SU-DHL-6 (cell line): ENCODE measurements around the gene GRAP2.

Source experiments
- H2AFZ ChIP-seq: fragments of 200-600 bp; sonication (generic); 2 replicates; pipeline ENCODE4 v1.6.1; 2014; ENCODE audit warnings: low read depth, mild to moderate bottlenecking, moderate library complexity, mixed read lengths, antibody characterized with exemption, low read length; ENCODE audit not compliant: severe bottlenecking
- H3F3A ChIP-seq: fragments of 200-600 bp; shearing (Covaris generic); 2 replicates; pipeline ENCODE4 v1.6.0; 2016; ENCODE audit warnings: antibody characterized with exemption, mild to moderate bottlenecking; ENCODE audit not compliant: insufficient read depth
- H3K27ac ChIP-seq: fragments of 200-600 bp; sonication (generic); 2 replicates; pipeline ENCODE4 v1.5.1; 2016; ENCODE audit warnings: low read depth, mild to moderate bottlenecking, low read length, moderate library complexity, mixed read lengths
- H3K27me3 ChIP-seq: fragments of 200-600 bp; sonication (generic), shearing (Covaris generic); 2 replicates; pipeline ENCODE4 v1.6.0; 2014; ENCODE audit warnings: mild to moderate bottlenecking, low read length
- H3K36me3 ChIP-seq: fragments of 200-600 bp; sonication (generic); 2 replicates; pipeline ENCODE4 v1.6.1; 2014; ENCODE audit warnings: mild to moderate bottlenecking, low read length, mixed read lengths
- H3K4me2 ChIP-seq: fragments of 300-600, 200-600 bp; shearing (Covaris generic), sonication (generic); 2 replicates; pipeline ENCODE4 v1.6.0; 2014; ENCODE audit warnings: low read length, low read depth, mild to moderate bottlenecking; ENCODE audit not compliant: poor library complexity, severe bottlenecking
- H3K4me3 ChIP-seq: fragments of 200-600 bp; sonication (generic); 2 replicates; pipeline ENCODE4 v1.5.1; 2014; ENCODE audit warnings: antibody characterized with exemption, low read length, mild to moderate bottlenecking, mixed read lengths; ENCODE audit not compliant: insufficient read depth, poor library complexity, severe bottlenecking
- H3K79me2 ChIP-seq: fragments of 200-600 bp; sonication (generic); 2 replicates; pipeline ENCODE4 v1.6.1; 2014; ENCODE audit warnings: mild to moderate bottlenecking, low read length, moderate library complexity; ENCODE audit not compliant: insufficient read depth
- H3K9ac ChIP-seq: fragments of 200-600 bp; sonication (generic); 2 replicates; pipeline ENCODE4 v1.7.0; 2014; ENCODE audit warnings: mild to moderate bottlenecking, low read length
- H3K9me2 ChIP-seq: fragments of 200-600 bp; sonication (generic); replicated peaks from 2 replicates; pipeline ENCODE4 v1.6.1; 2014; ENCODE audit warnings: low read length; ENCODE audit not compliant: insufficient read depth
- H3K9me3 ChIP-seq: fragments of 200-600 bp; sonication (generic); 2 replicates; pipeline ENCODE4 v1.6.1; 2014; ENCODE audit warnings: low read length, mixed read lengths; ENCODE audit not compliant: insufficient read depth
- H4K20me1 ChIP-seq: fragments of 200-600 bp; sonication (generic); 2 replicates; pipeline ENCODE4 v1.6.1; 2014; ENCODE audit warnings: low read depth, mild to moderate bottlenecking, antibody characterized with exemption, low read length, moderate library complexity, mixed read lengths
- CTCF ChIP-seq: fragments of 200-600 bp; sonication (generic); IDR thresholded peaks from one replicate; pipeline ENCODE4 v1.5.1; 2017; ENCODE audit warnings: antibody characterized with exemption, mild to moderate bottlenecking, low read length, moderate library complexity; ENCODE audit not compliant: insufficient read depth, poor library complexity, severe bottlenecking
- EZH2phosphoT487 ChIP-seq: fragments of 200-600 bp; sonication (generic), shearing (Covaris generic); conservative IDR thresholded peaks from 2 replicates; pipeline ENCODE4 v1.6.1; 2018; ENCODE audit warnings: mild to moderate bottlenecking, antibody characterized with exemption, low read length, moderate library complexity, mixed read lengths

GRAP2 gene

GRCh38 chr22:39937906-39938305 lies 37.0 kb downstream of the GRAP2 start:
- H2AFZ ChIP-seq: no peak overlapping the region
- H3K9me2 ChIP-seq: no peaks in the 10 kb centered on the region
- H4K20me1 ChIP-seq: no peaks in the 10 kb centered on the region
- no peaks in the 10 kb centered on the region for H3F3A ChIP-seq
- H3K9ac ChIP-seq: no peak overlapping the region
- no peak overlapping the region for H3K4me3 ChIP-seq
- no peaks in the 10 kb centered on the region for H3K79me2 ChIP-seq
- TF ChIP-seq EZH2phosphoT487 (no peak), CTCF (no peak)
- H3K9me3 ChIP-seq: no peaks in the 10 kb centered on the region
- no peak overlapping the region for H3K27ac ChIP-seq
- H3K27me3 ChIP-seq: no peaks in the 10 kb centered on the region
- H3K36me3 ChIP-seq: no peaks in the 10 kb centered on the region
- no peak overlapping the region for H3K4me2 ChIP-seq

GRCh38 chr22:39938509-39939111 lies 37.7 kb downstream of the GRAP2 start:
- Histone ChIP-seq H3K27me3 (no peaks in the 10 kb centered on the region), H4K20me1 (no peaks in the 10 kb centered on the region), H3K79me2 (no peaks in the 10 kb centered on the region), H3F3A (no peaks in the 10 kb centered on the region), H2AFZ (no peak overlapping the region), H3K4me3 (no peak overlapping the region), H3K36me3 (no peaks in the 10 kb centered on the region), H3K4me2 (no peak overlapping the region), H3K27ac (no peak overlapping the region), H3K9me3 (no peaks in the 10 kb centered on the region), H3K9ac (no peak overlapping the region), H3K9me2 (no peaks in the 10 kb centered on the region)
- TF ChIP-seq EZH2phosphoT487: no peak
- TF ChIP-seq CTCF: no peak

GRCh38 chr22:39939830-39940229 lies 38.9 kb downstream of the GRAP2 start:
- Histone ChIP-seq H2AFZ (no peak overlapping the region), H3K79me2 (no peaks in the 10 kb centered on the region), H3K27ac (no peak overlapping the region)

More at GRCh38 chr22:39939830-39940229, 38.9 kb downstream of the GRAP2 start:
- Histone ChIP-seq H3F3A (no peaks in the 10 kb centered on the region), H3K36me3 (no peaks in the 10 kb centered on the region), H3K4me2 (no peak overlapping the region), H4K20me1 (no peaks in the 10 kb centered on the region), H3K9me2 (no peaks in the 10 kb centered on the region), H3K9ac (no peak overlapping the region), H3K9me3 (no peaks in the 10 kb centered on the region), H3K27me3 (no peaks in the 10 kb centered on the region), H3K4me3 (no peak overlapping the region)
- TF ChIP-seq CTCF: no peak
- TF ChIP-seq EZH2phosphoT487: no peak
